ENCODE results near the gene NCOA1. TPM values are rescaled to one million over a fixed set of nuclear protein-coding genes. Genes with fewer than 3 reads are reported as not detected.

The NCOA1 gene
- total RNA-seq, 2 donors from 2014 or later = 20.1 to 22.6 TPM

GRCh38 chr2:24454294-24454693 lies 36.8 kb upstream of the NCOA1 start:
- H3K27ac ChIP-seq (ENCODE audit: low read depth, low read length) = no peak overlapping the region
- H3K36me3 Mint-ChIP-seq (ENCODE audit: low read depth) = no peaks in the 10 kb centered on the region
- WGBS, 2 experiments (ENCODE audit: insufficient coverage in 1 of 2, insufficient read length in 1 of 2) = 78 to 80% methylated on average over 7 to 12 of the region's 12 CpGs
- H3K4me1 ChIP-seq (ENCODE audit: control insufficient read depth, insufficient read depth, low read length) = peaks cover 3% of the 10 kb centered on the region
- H3K9me3 ChIP-seq (ENCODE audit: control insufficient read depth, low read length) = peaks cover 19% of the 10 kb centered on the region
- DNase-seq = no peak
- TF ChIP-seq, protein P1, sequence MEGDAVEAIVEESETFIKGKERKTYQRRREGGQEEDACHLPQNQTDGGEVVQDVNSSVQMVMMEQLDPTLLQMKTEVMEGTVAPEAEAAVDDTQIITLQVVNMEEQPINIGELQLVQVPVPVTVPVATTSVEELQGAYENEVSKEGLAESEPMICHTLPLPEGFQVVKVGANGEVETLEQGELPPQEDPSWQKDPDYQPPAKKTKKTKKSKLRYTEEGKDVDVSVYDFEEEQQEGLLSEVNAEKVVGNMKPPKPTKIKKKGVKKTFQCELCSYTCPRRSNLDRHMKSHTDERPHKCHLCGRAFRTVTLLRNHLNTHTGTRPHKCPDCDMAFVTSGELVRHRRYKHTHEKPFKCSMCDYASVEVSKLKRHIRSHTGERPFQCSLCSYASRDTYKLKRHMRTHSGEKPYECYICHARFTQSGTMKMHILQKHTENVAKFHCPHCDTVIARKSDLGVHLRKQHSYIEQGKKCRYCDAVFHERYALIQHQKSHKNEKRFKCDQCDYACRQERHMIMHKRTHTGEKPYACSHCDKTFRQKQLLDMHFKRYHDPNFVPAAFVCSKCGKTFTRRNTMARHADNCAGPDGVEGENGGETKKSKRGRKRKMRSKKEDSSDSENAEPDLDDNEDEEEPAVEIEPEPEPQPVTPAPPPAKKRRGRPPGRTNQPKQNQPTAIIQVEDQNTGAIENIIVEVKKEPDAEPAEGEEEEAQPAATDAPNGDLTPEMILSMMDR (conservative IDR thresholded peaks at IDR 0.05) = no peak
- H3K27me3 ChIP-seq (ENCODE audit: control insufficient read depth, insufficient read depth, low read length, poor library complexity, severe bottlenecking) = peaks cover 86% of the 10 kb centered on the region
- peaks cover 24% of the 10 kb centered on the region for H3K4me1 Mint-ChIP-seq
- H3K27ac Mint-ChIP-seq = no peak overlapping the region
- H3K4me3 Mint-ChIP-seq = no peak overlapping the region
- no peak overlapping the region for H3K4me3 ChIP-seq (ENCODE audit: low read length)
- H3K9me3 Mint-ChIP-seq = peaks cover 16% of the 10 kb centered on the region
- H3K9ac ChIP-seq (ENCODE audit: extremely low read depth, low read length, poor library complexity, severe bottlenecking) = no peak overlapping the region
- peaks cover 94% of the 10 kb centered on the region for H3K27me3 Mint-ChIP-seq (ENCODE audit: insufficient read depth)
- H3K36me3 ChIP-seq (ENCODE audit: control insufficient read depth, insufficient read depth, low read length) = no peaks in the 10 kb centered on the region

- H3K4me3 Mint-ChIP-seq = peak overlapping the region; percentile 39
- H3K27ac ChIP-seq (ENCODE audit: low read depth, low read length) = no peak overlapping the region
These were observed 34.2 kb upstream of the NCOA1 start for GRCh38 chr2:24456599-24457556.

GRCh38 chr2:24457696-24458386 lies 33.2 kb upstream of the NCOA1 start:
- Mint-ChIP-seq H3K4me1 (peaks cover 24% of the 10 kb centered on the region), H3K36me3 (ENCODE audit: low read depth) (no peaks in the 10 kb centered on the region), H3K9me3 (no peaks in the 10 kb centered on the region), H3K4me3 (peak overlapping the region; percentile 39), H3K27ac (no peak overlapping the region), H3K27me3 (ENCODE audit: insufficient read depth) (peaks cover 96% of the 10 kb centered on the region)
- Histone ChIP-seq H3K36me3 (ENCODE audit: control insufficient read depth, insufficient read depth, low read length) (no peaks in the 10 kb centered on the region), H3K4me3 (ENCODE audit: low read length) (peak overlapping the region; percentile 62), H3K27ac (ENCODE audit: low read depth, low read length) (no peak overlapping the region), H3K4me1 (ENCODE audit: control insufficient read depth, insufficient read depth, low read length) (peaks cover 3% of the 10 kb centered on the region), H3K9me3 (ENCODE audit: control insufficient read depth, low read length) (no peaks in the 10 kb centered on the region), H3K9ac (ENCODE audit: extremely low read depth, low read length, poor library complexity, severe bottlenecking) (no peak overlapping the region), H3K27me3 (ENCODE audit: control insufficient read depth, insufficient read depth, low read length, poor library complexity, severe bottlenecking) (peaks cover 92% of the 10 kb centered on the region)
- no peak for DNase-seq
- 75 to 83% methylated on average over 4 to 5 of the region's 5 CpGs for WGBS, 2 experiments (ENCODE audit: insufficient coverage in 1 of 2, insufficient read length in 1 of 2)
- TF ChIP-seq, protein P1 (conservative IDR thresholded peaks at IDR 0.05) = no peak

More at GRCh38 chr2:24456599-24457556, 34.2 kb upstream of the NCOA1 start:
- H3K27ac Mint-ChIP-seq = no peak overlapping the region
- H3K4me3 ChIP-seq (ENCODE audit: low read length) = peak overlapping the region; percentile 62
- no peaks in the 10 kb centered on the region for H3K9me3 Mint-ChIP-seq
- H3K4me1 ChIP-seq (ENCODE audit: control insufficient read depth, insufficient read depth, low read length) = peaks cover 3% of the 10 kb centered on the region
- H3K9me3 ChIP-seq (ENCODE audit: control insufficient read depth, low read length) = no peaks in the 10 kb centered on the region
- peaks cover 24% of the 10 kb centered on the region for H3K4me1 Mint-ChIP-seq
- TF ChIP-seq, protein P1 (conservative IDR thresholded peaks at IDR 0.05) = no peak
- H3K9ac ChIP-seq (ENCODE audit: extremely low read depth, low read length, poor library complexity, severe bottlenecking) = no peak overlapping the region
- H3K27me3 Mint-ChIP-seq (ENCODE audit: insufficient read depth) = peaks cover 96% of the 10 kb centered on the region
- 67 to 80% methylated on average over 1 to 8 of the region's 8 CpGs for WGBS, 2 experiments (ENCODE audit: insufficient coverage in 1 of 2, insufficient read length in 1 of 2)
- H3K36me3 ChIP-seq (ENCODE audit: control insufficient read depth, insufficient read depth, low read length) = no peaks in the 10 kb centered on the region
- peak; percentile 83 for DNase-seq
- H3K36me3 Mint-ChIP-seq (ENCODE audit: low read depth) = no peaks in the 10 kb centered on the region
- peaks cover 92% of the 10 kb centered on the region for H3K27me3 ChIP-seq (ENCODE audit: control insufficient read depth, insufficient read depth, low read length, poor library complexity, severe bottlenecking)

Measured in endodermal cell (in vitro differentiated cells).